HG03575 (cell line): ENCODE data around the gene PTH2.
"Not testable (repeated sequence)": the region's sequence is repeated elsewhere in the genome, so short reads cannot be mapped to it uniquely, and the experiment has no call there.

Experiments
- ATAC-seq: cut with Tn5 transposase; IDR thresholded peaks from one replicate; pipeline ENCODE4 v1.9.1; 2021; ENCODE audit not compliant: unreplicated experiment, insufficient number of reproducible peaks, low FRiP score; ENCODE audit errors: extremely low read depth

The PTH2 gene

GRCh38 chr19:49395581-49396407, 27.4 kb downstream of the PTH2 start:
- no peak for ATAC-seq

DNA sequence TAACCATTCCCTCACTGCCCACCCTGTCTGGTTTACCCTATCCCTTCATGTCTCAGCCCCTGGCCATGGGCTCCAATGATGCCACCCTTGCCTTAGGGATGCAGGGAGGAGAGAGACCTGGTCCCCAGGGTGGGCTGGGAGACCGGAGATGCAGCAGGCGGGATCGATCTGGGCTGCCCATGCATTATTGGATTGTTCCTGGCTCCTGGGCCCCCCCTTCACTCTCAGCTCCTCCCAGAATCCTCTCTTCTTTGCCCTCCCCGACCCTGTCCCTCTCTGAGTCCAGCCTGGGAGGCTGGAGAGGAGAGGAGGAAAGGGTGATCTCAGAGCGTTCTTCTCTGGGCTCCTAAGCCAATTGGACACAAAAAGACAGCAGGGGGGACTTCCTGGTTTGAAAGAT, 29.4 kb downstream of the PTH2 start:
- ATAC-seq, result no peak

- ATAC-seq, result no peak
Observed at GRCh38 chr19:49391581-49392399, 31.5 kb downstream of the PTH2 start.

GRCh38 chr19:49390929-49391359, 32.3 kb downstream of the PTH2 start:
- ATAC-seq, result no peak

DNA sequence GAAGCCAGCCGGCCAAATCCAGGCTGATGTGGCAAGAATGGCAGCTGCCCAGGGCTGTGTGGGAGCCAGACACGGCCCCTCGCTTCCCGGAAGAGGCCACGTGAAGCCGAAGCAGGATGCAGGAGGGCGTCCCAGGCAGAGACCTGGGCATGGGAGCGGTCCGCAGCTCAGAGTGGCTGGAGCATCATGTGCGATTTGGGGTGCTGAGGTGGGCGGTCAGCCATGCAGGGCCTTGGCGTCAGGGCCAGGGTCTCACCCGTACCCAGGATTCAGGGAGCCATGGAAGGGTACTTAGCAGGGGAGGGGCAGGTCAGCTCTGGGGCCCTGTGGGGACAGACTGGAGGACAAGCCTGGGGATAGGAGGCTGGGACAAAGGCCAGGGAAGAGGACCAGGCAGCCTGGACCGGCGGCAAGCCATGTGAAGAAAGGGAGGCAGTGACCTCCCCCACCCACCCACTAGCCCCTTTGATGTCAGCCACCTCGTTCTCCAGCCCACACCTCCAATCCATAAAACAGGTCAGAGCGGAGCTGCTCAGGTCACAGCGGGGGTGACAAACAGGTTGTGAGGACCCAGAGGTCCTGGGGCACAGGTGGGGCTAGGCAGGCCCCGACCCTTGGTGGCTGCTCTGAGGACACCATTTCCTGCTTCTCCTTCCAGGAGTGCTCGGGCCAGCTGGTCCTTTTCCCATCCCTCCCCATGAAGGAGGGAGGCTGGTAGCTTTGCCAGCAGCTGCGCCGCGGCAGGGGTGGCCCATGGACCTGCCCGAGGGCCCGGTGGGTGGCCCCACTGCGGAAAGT, 32.9 kb downstream of the PTH2 start:
- no peak for ATAC-seq

DNA sequence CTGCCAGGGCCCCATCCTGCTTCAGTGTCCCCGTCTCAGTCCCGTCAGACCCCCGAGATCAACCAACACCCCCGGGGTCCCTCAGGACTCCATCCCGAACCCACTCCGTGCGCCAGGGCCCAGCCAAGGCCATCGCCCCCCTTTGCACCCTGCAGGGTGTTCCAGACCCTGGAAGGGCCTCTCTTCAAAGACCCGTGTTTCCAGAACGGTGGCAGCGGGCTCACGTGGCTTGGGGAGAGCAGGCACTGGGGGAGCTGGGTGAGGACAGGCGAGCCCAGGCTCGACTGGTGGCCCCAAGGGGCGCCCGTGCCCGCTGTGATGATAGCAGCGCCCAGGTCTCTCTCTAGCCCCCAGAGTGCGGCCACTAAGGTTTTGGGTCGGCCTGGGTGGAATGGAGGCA, 33.8 kb downstream of the PTH2 start:
- ATAC-seq, result no peak

GRCh38 chr19:49387936-49388372, 35.3 kb downstream of the PTH2 start, which contains the start of gene KASH5:
Gene KASH5 (plus strand): TSS chr19:49388249. CDS start chr19:49390884, 2,635 bp downstream.
- no peak for ATAC-seq

- no peak for ATAC-seq
Observed at GRCh38 chr19:49383599-49383998, 39.6 kb downstream of the PTH2 start.

DNA sequence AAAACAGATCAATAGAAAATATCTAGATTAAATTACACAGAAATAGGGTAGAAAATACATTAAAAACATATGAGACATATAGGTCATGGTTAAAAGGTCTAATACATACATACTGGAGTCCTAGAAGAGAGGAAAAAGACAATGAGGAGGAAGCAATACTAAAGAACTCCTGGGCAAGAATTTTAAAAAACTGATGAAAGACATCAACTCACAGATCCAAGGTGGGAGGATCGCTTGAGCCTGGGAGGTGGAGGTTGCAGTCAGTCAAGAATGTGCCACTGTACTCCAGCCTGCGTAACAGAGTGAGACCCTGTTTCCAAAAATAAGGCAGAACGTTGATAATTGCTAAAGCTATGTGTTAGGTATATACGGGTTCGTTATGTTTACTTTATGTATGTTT, 40.6 kb downstream of the PTH2 start:
- ATAC-seq, result no peak

GRCh38 chr19:49380391-49380790, 42.9 kb downstream of the PTH2 start:
- ATAC-seq, result no peak

DNA sequence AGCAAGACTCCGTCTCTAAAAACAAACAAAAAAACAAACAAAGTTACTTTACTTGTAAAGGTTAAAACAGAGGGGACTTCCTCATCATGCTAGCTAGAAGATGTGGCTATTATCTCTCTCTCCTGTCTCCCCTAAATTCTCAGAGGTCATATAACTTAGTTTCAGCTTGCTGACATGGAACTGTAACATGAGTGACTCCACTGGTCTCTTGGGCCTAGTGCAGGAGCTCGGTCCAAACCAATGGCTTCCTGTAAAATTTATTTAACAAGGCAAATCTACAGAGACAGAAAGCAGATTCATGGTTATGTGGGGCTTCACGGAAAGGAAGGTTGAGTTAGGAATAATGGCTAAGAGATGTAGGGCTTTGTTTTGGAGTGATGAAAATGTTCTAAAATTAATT, 44.7 kb downstream of the PTH2 start:
- no peak for ATAC-seq

DNA sequence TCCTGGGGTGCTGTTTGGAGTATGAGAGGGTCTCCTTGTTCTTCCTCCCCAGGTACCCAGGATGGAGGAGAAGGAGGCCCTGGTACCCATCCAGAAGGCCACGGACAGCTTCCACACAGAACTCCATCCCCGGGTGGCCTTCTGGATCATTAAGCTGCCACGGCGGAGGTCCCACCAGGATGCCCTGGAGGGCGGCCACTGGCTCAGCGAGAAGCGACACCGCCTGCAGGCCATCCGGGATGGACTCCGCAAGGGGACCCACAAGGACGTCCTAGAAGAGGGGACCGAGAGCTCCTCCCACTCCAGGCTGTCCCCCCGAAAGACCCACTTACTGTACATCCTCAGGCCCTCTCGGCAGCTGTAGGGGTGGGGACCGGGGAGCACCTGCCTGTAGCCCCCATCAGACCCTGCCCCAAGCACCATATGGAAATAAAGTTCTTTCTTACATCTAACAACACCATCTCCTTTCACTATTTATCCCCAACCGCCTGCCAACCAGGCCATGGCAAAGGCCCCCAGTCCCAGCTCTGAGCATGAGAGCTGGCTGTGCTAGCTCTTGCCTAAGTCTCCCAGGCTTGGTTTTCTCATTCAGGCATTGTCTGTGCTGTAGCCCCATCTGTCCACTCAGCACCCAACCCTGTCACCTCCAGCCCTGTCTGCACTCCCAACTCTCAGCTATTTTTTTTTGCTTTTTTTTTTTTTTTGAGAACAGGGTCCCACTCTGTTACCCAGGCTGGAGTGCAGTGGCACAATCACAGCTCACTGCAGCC, 48.4 kb downstream of the PTH2 start:
- ATAC-seq, result no peak

DNA sequence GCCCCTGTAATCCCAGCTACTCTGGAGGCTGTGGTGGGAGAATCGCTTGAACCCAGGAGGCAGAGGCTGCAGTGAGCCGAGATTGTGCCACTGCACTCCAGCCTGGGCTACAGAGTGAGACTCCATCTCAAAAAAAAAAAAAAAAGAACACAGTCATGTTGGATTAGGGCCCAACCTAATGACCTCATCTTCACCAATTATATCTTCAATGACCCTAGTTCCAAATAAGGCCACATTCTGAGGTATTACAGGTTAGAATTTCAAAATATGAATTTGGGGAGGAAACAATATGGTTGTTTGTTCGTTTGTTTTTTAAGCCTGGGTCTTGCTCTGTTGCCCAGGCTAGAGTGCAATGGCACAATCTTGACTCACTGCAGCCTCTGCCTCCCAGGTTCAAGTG, 50.1 kb downstream of the PTH2 start:
- not testable (repeated sequence) for ATAC-seq
